Colon (tissue), 2 donors: ENCODE results near the gene IL1A.

Experiments
- FAIRE-seq: peaks from 2 replicates; lab custom pipeline; 2012; peaks lifted over from hg19 to GRCh38; lab: Jason Lieb, UNC
- donor health status: control.
- donor health status: control.

IL1A gene

DNA sequence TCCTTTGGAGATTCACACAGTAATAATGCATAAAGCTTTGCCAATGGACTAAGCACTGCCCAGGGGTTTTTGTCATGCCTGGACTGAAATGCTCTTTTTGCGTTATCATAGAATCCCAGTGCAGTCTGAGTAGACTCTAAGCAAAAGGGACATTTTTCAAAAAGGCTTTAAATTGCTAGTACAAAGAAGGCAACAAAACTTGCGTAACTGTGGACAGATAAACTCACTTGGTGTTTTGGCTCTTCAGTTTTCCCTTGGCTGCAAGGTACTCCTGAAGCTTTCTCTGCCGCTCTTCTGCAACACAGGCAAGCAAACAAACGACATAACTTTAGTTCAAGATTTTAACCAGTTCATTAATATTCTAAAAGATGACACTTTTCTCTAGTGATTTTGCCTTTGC lies 22.0 kb downstream of the IL1A start:
- no peak for FAIRE-seq

DNA sequence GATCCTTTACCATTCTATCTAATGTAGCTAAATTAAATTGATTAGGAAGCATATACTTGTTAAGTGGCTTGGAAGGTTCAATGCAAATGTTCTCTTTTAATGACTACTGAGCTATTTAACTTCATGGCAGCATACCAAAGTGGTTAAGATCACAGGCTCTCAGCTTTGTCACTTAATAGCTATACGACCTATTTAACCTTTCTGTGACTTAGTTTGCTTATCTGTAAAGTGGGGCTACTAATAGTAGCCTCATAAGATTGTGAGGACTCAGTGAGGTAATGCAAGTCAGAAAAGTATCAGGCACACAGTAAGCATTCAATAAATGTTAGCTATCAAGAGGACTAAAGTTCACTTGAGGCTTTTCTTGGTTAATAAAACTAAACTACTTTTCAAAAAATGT lies 24.1 kb downstream of the IL1A start:
- no peak for FAIRE-seq

- FAIRE-seq = no peak
These were observed 25.6 kb downstream of the IL1A start for GRCh38 chr2:112758711-112759110.

- FAIRE-seq = no peak
These were observed 27.0 kb downstream of the IL1A start for GRCh38 chr2:112757265-112757664.

GRCh38 chr2:112756207-112756606 lies 28.1 kb downstream of the IL1A start:
- no peak for FAIRE-seq

GRCh38 chr2:112755444-112755843 lies 28.8 kb downstream of the IL1A start:
- no peak for FAIRE-seq

DNA sequence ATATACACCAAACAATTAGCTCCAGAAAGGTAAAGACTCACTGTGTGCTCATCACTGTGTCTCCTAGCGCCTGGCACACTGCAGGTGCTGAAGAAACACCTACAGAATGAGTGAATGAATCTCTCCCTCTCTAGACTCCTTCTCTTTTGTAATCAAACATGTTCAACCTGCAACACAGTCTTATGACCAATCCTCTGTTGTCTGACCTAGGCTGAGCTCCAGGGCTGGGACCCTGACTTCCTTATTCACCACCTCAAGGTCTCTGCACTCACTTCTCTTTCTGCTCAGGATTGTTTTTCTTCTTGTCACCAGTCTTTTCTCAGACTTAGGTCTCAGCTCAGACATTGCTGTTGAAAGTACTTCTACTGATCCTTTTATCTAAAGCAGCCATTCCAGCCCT lies 29.7 kb downstream of the IL1A start:
- no peak for FAIRE-seq

- no peak for FAIRE-seq
These were observed 31.6 kb downstream of the IL1A start for GRCh38 chr2:112752667-112753066.

DNA sequence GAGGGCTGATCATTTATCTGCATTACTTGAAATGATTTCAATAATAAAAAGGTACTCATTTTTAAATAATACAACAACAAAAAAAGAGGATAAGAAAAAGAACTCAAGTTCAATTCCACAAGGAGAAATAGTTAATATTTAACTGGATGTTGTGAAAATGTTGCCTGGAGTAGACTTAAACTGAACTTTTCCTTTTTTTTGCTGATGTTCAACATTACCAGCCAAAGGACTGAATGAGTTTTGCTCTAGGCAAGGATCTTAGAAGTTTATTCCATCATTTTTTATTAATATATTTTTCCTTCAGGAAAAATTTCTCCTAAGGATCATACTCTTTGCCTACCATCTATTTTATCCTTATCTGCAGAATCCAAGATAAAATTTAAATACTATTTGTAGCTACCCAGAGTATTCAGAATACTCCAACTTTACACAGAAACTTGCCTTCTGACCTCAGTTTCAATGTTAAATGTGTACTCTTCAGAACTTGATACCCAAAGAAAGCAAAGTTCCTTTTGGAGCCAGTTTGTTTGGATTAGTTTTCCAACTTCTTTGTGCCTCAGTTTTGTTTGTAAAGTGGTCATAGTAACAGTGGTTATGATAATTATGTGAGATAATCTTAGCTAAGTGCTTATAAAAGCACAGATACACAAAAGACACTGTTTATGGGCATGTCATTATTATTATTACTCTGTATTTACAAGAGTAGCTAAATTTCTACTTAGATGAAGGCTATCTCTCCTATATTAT lies 32.7 kb downstream of the IL1A start:
- no peak for FAIRE-seq

DNA sequence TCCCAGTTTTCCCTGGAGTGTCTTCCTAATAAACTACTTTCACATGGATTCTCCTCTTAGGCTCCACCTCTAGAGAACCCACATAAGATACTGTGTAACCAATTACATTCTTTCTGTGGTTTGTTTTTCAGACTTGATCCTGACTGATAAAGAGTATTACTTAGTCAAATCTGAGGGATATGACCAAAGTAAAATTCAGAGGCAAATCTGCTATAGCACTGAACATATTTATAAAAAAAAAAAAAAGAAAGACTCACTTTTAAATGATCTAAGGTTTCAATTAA lies 33.8 kb downstream of the IL1A start:
- FAIRE-seq = no peak

- no peak for FAIRE-seq
These were observed 34.3 kb downstream of the IL1A start for GRCh38 chr2:112749755-112750559.

DNA sequence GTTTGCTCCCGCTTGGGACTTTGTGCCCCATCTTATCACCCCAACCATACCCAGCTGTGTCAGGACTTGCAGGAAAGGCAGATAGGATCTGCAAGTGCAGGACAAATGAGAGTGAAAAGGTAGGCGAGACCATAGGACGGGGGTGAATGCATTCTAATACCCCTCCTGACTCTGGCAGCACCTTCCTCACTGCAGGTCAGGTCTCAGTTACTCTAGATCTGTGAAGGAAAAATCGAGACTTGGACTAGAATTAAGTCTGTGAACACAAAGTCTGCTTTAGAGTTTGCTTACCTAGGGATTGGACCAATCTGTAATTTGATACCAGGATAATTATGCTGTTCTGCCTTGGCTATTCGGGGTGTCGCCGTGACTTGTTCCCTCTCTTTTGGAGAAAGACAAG lies 43.8 kb downstream of the IL1A start:
- no peak for FAIRE-seq

- no peak for FAIRE-seq
These were observed 46.6 kb downstream of the IL1A start for GRCh38 chr2:112737542-112738232.

GRCh38 chr2:112733871-112734270 lies 50.4 kb downstream of the IL1A start:
- no peak for FAIRE-seq

DNA sequence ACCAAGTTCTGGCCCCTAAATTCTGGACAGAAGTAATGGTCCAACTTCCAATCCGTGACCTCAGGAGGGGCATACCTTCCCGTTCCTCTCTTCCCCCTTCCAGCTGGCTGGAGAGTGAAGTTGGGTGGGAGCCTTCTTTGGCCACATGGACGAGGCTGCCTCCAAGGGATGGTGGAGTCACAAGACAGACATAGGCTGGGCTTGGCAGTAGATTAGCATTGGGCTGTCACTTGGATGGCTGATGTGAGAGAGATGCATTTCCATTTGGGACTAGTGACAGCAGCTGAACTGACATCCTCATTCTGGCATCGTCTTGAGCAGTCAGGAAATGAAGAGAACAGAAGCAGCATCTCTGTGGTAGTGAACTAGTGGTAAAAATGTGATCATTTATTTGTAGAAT lies 50.8 kb downstream of the IL1A start:
- no peak for FAIRE-seq

DNA sequence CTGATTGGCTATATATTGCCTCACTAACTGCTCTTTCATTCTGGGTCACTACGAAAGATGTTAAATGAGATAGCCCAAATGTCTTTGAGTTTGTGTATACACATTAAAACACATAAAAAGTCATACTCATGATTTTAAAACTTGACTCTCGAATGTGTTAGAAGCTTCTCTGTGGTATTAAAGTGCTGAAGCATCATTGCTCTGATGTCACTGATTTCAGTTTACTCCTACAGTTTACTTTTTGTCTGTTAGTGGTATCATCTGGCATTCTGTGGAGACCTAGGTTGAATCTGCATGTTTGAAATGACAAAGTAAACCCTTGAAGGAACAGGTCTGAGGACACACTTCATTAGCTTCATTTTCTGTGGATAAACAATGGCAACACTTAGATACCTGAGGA lies 52.8 kb downstream of the IL1A start:
- FAIRE-seq = no peak

GRCh38 chr2:112730791-112731190 lies 53.5 kb downstream of the IL1A start:
- FAIRE-seq = no peak

DNA sequence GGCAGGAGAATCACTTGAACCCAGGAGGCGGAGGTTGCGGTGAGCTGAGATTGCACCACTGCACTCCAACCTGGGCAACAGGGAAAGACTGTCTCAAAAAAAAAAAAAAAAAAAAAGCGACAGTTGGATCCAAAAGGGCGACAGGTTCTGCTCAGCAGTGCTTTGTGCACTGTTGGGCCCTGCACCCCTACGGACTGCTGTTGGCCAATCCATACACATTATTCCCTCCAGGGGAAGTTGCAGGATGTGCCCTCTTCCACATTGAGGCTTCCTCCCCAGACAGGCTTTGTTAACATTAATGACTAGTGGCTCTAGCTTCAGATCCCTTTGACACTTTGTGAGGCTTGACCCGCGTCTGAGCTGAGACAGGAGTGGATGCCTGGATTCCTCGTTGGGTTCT lies 54.1 kb downstream of the IL1A start:
- no peak for FAIRE-seq

GRCh38 chr2:112728378-112729175 lies 55.7 kb downstream of the IL1A start:
- no peak for FAIRE-seq

DNA sequence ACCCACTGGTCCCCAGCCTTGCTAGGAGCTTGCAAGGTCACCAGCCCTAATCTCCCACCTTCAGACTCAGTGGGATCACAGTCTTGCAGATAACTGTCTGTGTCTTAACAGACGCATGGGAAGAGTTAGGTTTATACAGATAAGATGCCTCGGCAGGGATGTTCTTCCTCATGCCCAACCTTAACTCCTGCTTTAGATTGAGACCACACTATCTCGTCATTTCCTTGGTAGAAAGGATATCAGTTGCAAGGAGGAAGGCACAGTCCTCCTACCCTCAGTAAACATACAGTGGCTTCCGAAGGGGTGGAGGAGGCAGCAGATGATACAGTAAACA lies 56.3 kb downstream of the IL1A start:
- no peak for FAIRE-seq

DNA sequence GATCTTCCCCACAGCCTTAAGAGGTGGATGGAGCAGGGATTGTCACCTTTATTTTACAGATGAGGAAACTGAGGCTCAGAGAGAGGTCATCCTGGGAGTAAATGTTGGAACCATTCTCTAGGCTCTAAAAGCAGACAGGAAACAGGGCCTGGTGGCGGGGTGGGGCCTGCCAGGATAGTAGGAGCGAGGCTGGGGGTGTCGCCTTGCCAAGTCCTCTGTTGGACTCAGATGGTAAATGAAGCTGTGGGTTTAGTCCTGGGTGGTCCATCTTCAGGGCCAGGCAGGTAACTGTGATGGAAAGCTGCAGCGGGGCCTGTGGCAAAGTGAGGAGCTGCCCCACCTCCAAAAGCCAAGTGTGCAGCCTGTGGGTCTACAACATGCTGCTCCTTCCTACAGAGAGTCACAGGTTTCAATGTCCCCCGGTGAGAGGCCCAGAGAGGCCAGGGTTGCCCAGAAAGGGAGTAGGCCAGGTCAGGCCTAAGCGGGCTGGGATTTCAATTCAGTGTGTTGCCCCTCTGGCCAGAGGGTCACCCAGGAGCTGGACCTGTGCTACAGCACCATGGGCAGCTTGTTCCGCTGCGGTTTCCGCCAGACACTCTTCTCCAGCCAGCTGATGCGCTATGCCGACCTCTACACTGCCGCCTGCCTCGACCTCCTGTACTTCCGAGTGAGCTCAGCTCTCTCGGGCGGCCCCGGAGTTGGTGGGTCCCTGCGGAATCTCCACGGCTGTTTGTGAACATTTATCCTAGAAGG lies 56.8 kb downstream of the IL1A start:
- no peak for FAIRE-seq
